H1 (cell line): ENCODE measurements around the gene FAM177A1. TPM values are rescaled to one million over a fixed set of nuclear protein-coding genes. Genes with fewer than 3 reads are reported as not detected.

Experiments
- ASH2L ChIP-seq: fragments of 200-600, 300-600 bp; sonication (generic); IDR thresholded peaks from one replicate; pipeline ENCODE4 v1.7.1; 2017; ENCODE audit warnings: low read length
- CTBP2 ChIP-seq: IDR thresholded peaks from 2 replicates; pipeline ENCODE4 v1.7.0; 2011; ENCODE audit warnings: borderline replicate concordance, mild to moderate bottlenecking, moderate library complexity, mixed read lengths, low read length; ENCODE audit not compliant: insufficient read depth, insufficient read length
- POLR2AphosphoS5 ChIP-seq: IDR thresholded peaks from 2 replicates; pipeline ENCODE4 v1.6.1; 2011; ENCODE audit warnings: low read depth, low read length
- RFX5 ChIP-seq: IDR thresholded peaks from 2 replicates; pipeline ENCODE4 v1.6.1; 2011; ENCODE audit warnings: low read depth, low read length, improper control_type of control experiment, borderline replicate concordance
- SAP30 ChIP-seq: fragments of 300-600 bp; sonication (generic); IDR thresholded peaks from 2 replicates; pipeline ENCODE4 v1.7.1; 2012; ENCODE audit warnings: low read length, moderate library complexity, mild to moderate bottlenecking, inconsistent platforms; ENCODE audit not compliant: insufficient read depth, insufficient replicate concordance
- SIX5 ChIP-seq: IDR thresholded peaks from 2 replicates; pipeline ENCODE4 v1.6.1; 2011; ENCODE audit warnings: mild to moderate bottlenecking, low read depth, low read length
- SP4 ChIP-seq: IDR thresholded peaks from 2 replicates; pipeline ENCODE4 v1.6.1; 2012; ENCODE audit warnings: low read length, inconsistent platforms
- TAF1 ChIP-seq: IDR thresholded peaks from 2 replicates; pipeline ENCODE4 v1.6.1; 2011; ENCODE audit warnings: mild to moderate bottlenecking, low read depth, low read length
- polyA plus RNA-seq, 7 experiments: library from polyadenylated mRNA; depleted of rRNA in 3 of 7; stranded (reverse) in 5 of 7; unstranded in 2 of 7; fragments of >200 nt in 5 of 7; fragments of 200-250 nt in 2 of 7; gene quantifications; 1 replicate in 5 of 7; 2 replicates in 1 of 7; 4 replicates in 1 of 7; pipeline versions ENCODE4 v1.2.1 to v1.2.3, GENCODE V29; 2011 to 2013; ENCODE audit warnings: missing spikeins in 2 of 7, mixed read lengths in 2 of 7
- total RNA-seq: library from RNA; stranded (reverse); fragmentation: NEBNext Ultra II Directional; extraction: Animal tissue kit (Norgen Biotek cat#: 25700); gene quantifications from 2 replicates; pipeline ENCODE4 v1.2.1, GENCODE V29; 2021

Gene FAM177A1
- total and polyA plus RNA-seq, 2 of the 8 experiments (the other 6 are each of a cell fraction or from before 2014, with no cell fraction given): 11.3 to 34.0 TPM

GRCh38 chr14:35032562-35032961 lies 13.5 kb upstream of the FAM177A1 start (continued):
- TF ChIP-seq RFX5: no peak
- no peak for TF ChIP-seq TAF1
- TF ChIP-seq CTBP2: no peak
- no peak for TF ChIP-seq SAP30
- no peak for TF ChIP-seq SP4
- TF ChIP-seq POLR2AphosphoS5: no peak
- no peak for TF ChIP-seq SIX5
- no peak for TF ChIP-seq ASH2L
- TF ChIP-seq, all 59 proteins: peak for 0
